Measurements from ENCODE around the gene NIPBL. TPM values are rescaled to one million over a fixed set of nuclear protein-coding genes. Genes with fewer than 3 reads are reported as not detected.
"Not testable (repeated sequence)": the region's sequence is repeated elsewhere in the genome, so short reads cannot be mapped to it uniquely, and the experiment has no call there.

Gene NIPBL
- total RNA-seq (100 to 1,000 TPM; 120 to 127 TPM), polyA plus RNA-seq (10 to 100 TPM; 13.8 to 36.4 (median 24.3) TPM), total RNA-seq (110 to 250 (median 214) reads per million in 6 experiments)

GRCh38 chr5:36876299-36876964 is at the start of gene NIPBL:
Gene NIPBL (plus strand): TSS chr5:36876769. CDS start chr5:36953697, 76,928 bp downstream.
- Mint-ChIP-seq H3K27me3 (no peaks in the 10 kb centered on the region), H3K4me3 (peak within 1 kb of the TSS; percentile 88 to 99 (median 93)), H3K36me3 (peaks cover 0 to 6% (median 4%) of the 10 kb centered on the region in 3 donors), H3K4me1 (peaks cover 20 to 68% (median 42%) of the 10 kb centered on the region in 4 donors), H3K27ac (peak within 1 kb of the TSS; percentile 95 to 99 (median 98)), H3K9me3 (no peaks in the 10 kb centered on the region)
- POLR2A ChIA-PET: interaction anchor here (0.6 to 3.4 kb wide), 20 partner anchors 9 to 1947 kb away, joined by 3 to 21 read pairs (median 4); partner anchors contain the start of genes DNAJC21, IL7R, LMBRD2 and NADK2
- peak; percentile 78 to 96 (median 88) for DNase-seq
- peak; percentile 63 to 67 for ATAC-seq

GRCh38 chr5:36832274-36832673 is 44.3 kb upstream of the NIPBL start:
- H3K4me3 Mint-ChIP-seq: no peak overlapping the region
- no peaks in the 10 kb centered on the region for H3K9me3 Mint-ChIP-seq
- ATAC-seq (no peak), DNase-seq (no peak)
- peaks cover 0 to 2% (median 0%) of the 10 kb centered on the region in 4 donors for H3K4me1 Mint-ChIP-seq
- no peaks in the 10 kb centered on the region for H3K36me3 Mint-ChIP-seq
- H3K27me3 Mint-ChIP-seq: peaks cover 2 to 16% (median 9%) of the 10 kb centered on the region in 5 donors
- POLR2A ChIA-PET: no interaction called here
- no peak overlapping the region for H3K27ac Mint-ChIP-seq

- no peaks in the 10 kb centered on the region for H3K9me3 Mint-ChIP-seq
- H3K4me3 Mint-ChIP-seq: no peak overlapping the region
- H3K36me3 Mint-ChIP-seq: no peaks in the 10 kb centered on the region
- DNase-seq (no peak), ATAC-seq (no peak)
- peaks cover 0 to 2% (median under 1%) of the 10 kb centered on the region in 4 donors for H3K4me1 Mint-ChIP-seq
- POLR2A ChIA-PET: no interaction called here
- no peak overlapping the region for H3K27ac Mint-ChIP-seq
- peaks cover 0 to 6% (median 1%) of the 10 kb centered on the region in 5 donors for H3K27me3 Mint-ChIP-seq
Observed at GRCh38 chr5:36836831-36837230, 39.7 kb upstream of the NIPBL start.

- ATAC-seq (no peak), DNase-seq (no peak)
- H3K27ac Mint-ChIP-seq: no peak overlapping the region
- H3K36me3 Mint-ChIP-seq: no peaks in the 10 kb centered on the region
- POLR2A ChIA-PET: no interaction called here
- H3K4me3 Mint-ChIP-seq: no peak overlapping the region
- H3K4me1 Mint-ChIP-seq: peaks cover 9 to 16% (median 13%) of the 10 kb centered on the region in 4 donors
- no peaks in the 10 kb centered on the region for H3K9me3 Mint-ChIP-seq
- H3K27me3 Mint-ChIP-seq: peaks cover 0 to 5% (median 3%) of the 10 kb centered on the region in 5 donors
Observed at GRCh38 chr5:36839489-36840476, 36.8 kb upstream of the NIPBL start.

GRCh38 chr5:36841677-36842076 is 34.9 kb upstream of the NIPBL start:
- Mint-ChIP-seq H3K4me1 (peaks cover 13 to 24% (median 17%) of the 10 kb centered on the region in 4 donors), H3K27ac (no peak overlapping the region), H3K4me3 (no peak overlapping the region), H3K9me3 (no peaks in the 10 kb centered on the region), H3K36me3 (no peaks in the 10 kb centered on the region), H3K27me3 (peaks cover 0 to 6% (median 3%) of the 10 kb centered on the region in 5 donors)
- DNase-seq (no peak), ATAC-seq (no peak)
- POLR2A ChIA-PET: no interaction called here

GRCh38 chr5:36842087-36842486 is 34.5 kb upstream of the NIPBL start:
- no peaks in the 10 kb centered on the region for H3K9me3 Mint-ChIP-seq
- H3K4me3 Mint-ChIP-seq: no peak overlapping the region
- H3K27me3 Mint-ChIP-seq: peaks cover 0 to 6% (median 3%) of the 10 kb centered on the region in 5 donors
- H3K36me3 Mint-ChIP-seq: no peaks in the 10 kb centered on the region
- H3K4me1 Mint-ChIP-seq: peaks cover 13 to 22% (median 17%) of the 10 kb centered on the region in 4 donors
- H3K27ac Mint-ChIP-seq: no peak overlapping the region
- peak in 1 of 10 donors; percentile 5 for DNase-seq
- no peak for ATAC-seq
- POLR2A ChIA-PET: no interaction called here

- peaks cover 0 to 9% (median 0%) of the 10 kb centered on the region in 9 donors for H3K9me3 Mint-ChIP-seq
- ATAC-seq: peak; percentile 68 to 77
- H3K4me3 Mint-ChIP-seq: peak overlapping the region in 4 of 10 donors; percentile 1 to 39 (median 4)
- H3K4me1 Mint-ChIP-seq: peaks cover 13 to 22% (median 17%) of the 10 kb centered on the region in 4 donors
- POLR2A ChIA-PET: no interaction called here
- no peak overlapping the region for H3K27ac Mint-ChIP-seq
- H3K36me3 Mint-ChIP-seq: no peaks in the 10 kb centered on the region
- DNase-seq: peak in 3 of 10 donors; percentile 7 to 11 (median 9)
- peaks cover 2 to 9% (median 4%) of the 10 kb centered on the region in 5 donors for H3K27me3 Mint-ChIP-seq
Observed at GRCh38 chr5:36844305-36844704, 32.3 kb upstream of the NIPBL start.

GRCh38 chr5:36848545-36848944 is 28.0 kb upstream of the NIPBL start:
- H3K36me3 Mint-ChIP-seq, H3K27ac Mint-ChIP-seq, DNase-seq, ATAC-seq, H3K4me3 Mint-ChIP-seq, POLR2A ChIA-PET: not testable (repeated sequence)
- Mint-ChIP-seq H3K4me1 (peaks cover 12 to 18% (median 13%) of the 10 kb centered on the region in 4 donors), H3K9me3 (peaks cover 0 to 21% (median 7%) of the 10 kb centered on the region in 9 donors), H3K27me3 (peaks cover 2 to 14% (median 6%) of the 10 kb centered on the region in 5 donors)

GRCh38 chr5:36852903-36853302 is 23.7 kb upstream of the NIPBL start:
- H3K4me3 Mint-ChIP-seq, H3K36me3 Mint-ChIP-seq, ATAC-seq, H3K27ac Mint-ChIP-seq, H3K4me1 Mint-ChIP-seq, DNase-seq, POLR2A ChIA-PET: not testable (repeated sequence)
- Mint-ChIP-seq H3K9me3 (peaks cover 0 to 21% (median 7%) of the 10 kb centered on the region in 9 donors), H3K27me3 (peaks cover 2 to 17% (median 7%) of the 10 kb centered on the region in 5 donors)

GRCh38 chr5:36854402-36855140 is 22.0 kb upstream of the NIPBL start:
- H3K9me3 Mint-ChIP-seq: peaks cover 0 to 12% (median 6%) of the 10 kb centered on the region in 9 donors
- H3K4me1 Mint-ChIP-seq: peaks cover 0 to 2% (median 1%) of the 10 kb centered on the region in 4 donors
- H3K27ac Mint-ChIP-seq: no peak overlapping the region
- peaks cover 0 to 7% (median 0%) of the 10 kb centered on the region in 3 donors for H3K36me3 Mint-ChIP-seq
- H3K27me3 Mint-ChIP-seq: peaks cover 4 to 12% (median 8%) of the 10 kb centered on the region in 5 donors
- POLR2A ChIA-PET: interaction anchor here (1.1 kb wide), 1 partner anchor 125 kb away, joined by 3 read pairs; no protein-coding TSS in a partner anchor
- no peak for ATAC-seq
- H3K4me3 Mint-ChIP-seq: no peak overlapping the region
- no peak for DNase-seq

GRCh38 chr5:36855141-36855495 is 21.5 kb upstream of the NIPBL start:
- H3K4me1 Mint-ChIP-seq: peaks cover 0 to 2% (median under 1%) of the 10 kb centered on the region in 4 donors
- H3K4me3 Mint-ChIP-seq: no peak overlapping the region
- ATAC-seq (no peak), DNase-seq (no peak)
- H3K27ac Mint-ChIP-seq: no peak overlapping the region
- H3K9me3 Mint-ChIP-seq: peaks cover 0 to 12% (median 5%) of the 10 kb centered on the region in 9 donors
- POLR2A ChIA-PET: interaction anchor here (1.1 kb wide), 1 partner anchor 126 kb away, joined by 3 read pairs; no protein-coding TSS in a partner anchor
- peaks cover 4 to 12% (median 9%) of the 10 kb centered on the region in 5 donors for H3K27me3 Mint-ChIP-seq
- H3K36me3 Mint-ChIP-seq: peaks cover 0 to 7% (median 0%) of the 10 kb centered on the region in 3 donors

GRCh38 chr5:36861871-36862270 is 14.7 kb upstream of the NIPBL start:
- POLR2A ChIA-PET: no interaction called here
- ATAC-seq: no peak
- Mint-ChIP-seq H3K4me3 (no peak overlapping the region), H3K36me3 (peaks cover 0 to 9% (median 7%) of the 10 kb centered on the region in 3 donors), H3K27ac (no peak overlapping the region), H3K9me3 (peaks cover 0 to 2% (median 0%) of the 10 kb centered on the region in 9 donors), H3K27me3 (peaks cover 0 to 10% (median 5%) of the 10 kb centered on the region in 5 donors), H3K4me1 (peaks cover 0 to 2% (median under 1%) of the 10 kb centered on the region in 4 donors)
- no peak for DNase-seq
